DMS 273 (cell line): ENCODE data around the gene AHCYL2.
"Not testable (repeated sequence)": the region's sequence is repeated elsewhere in the genome, so short reads cannot be mapped to it uniquely, and the experiment has no call there.

Source experiments
- DNase-seq: peaks from one replicate; lab custom pipeline; 2025; ENCODE audit not compliant: unreplicated experiment; lab: John Stamatoyannopoulos, UW

The AHCYL2 gene

DNA sequence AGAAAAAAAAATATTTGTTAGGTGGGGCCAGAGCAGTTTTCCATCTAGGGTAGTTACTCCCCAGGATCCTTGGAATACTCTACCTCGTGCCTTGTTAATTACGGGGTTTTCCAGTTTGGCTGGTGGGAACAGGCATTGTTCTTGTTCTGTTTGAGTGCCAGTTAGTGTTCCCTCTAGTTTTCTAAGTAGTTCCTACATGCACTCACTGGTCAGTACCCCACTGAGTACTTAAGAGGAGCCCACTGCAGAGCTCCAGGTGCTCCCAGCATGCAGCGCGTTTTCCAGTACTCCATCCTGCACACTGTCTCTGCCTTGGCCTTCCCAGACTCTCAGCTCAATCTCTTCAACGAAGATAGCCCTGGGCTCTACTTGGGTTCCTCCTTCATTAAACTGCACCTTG is 58.0 kb downstream of the AHCYL2 start:
- DNase-seq: no peak

DNA sequence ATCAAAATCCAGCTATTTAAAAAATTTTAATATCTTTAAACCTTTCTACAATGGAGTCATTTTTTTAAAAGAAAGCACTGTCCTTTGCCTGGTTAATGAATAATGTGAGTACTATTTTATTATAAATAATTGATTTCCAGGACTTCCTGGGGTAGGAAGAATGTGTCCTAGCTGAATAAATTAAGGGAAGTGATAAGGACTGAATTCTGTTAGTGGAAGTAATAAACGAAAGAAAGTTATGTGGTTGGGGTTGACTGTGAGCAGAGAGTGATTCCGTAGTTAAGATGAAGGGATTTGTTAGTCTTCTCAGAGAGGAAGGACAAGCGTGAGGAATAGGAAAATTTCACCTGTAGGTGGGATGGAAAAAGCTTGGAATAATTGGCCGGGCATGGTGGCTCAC is 59.1 kb downstream of the AHCYL2 start:
- DNase-seq: no peak

DNA sequence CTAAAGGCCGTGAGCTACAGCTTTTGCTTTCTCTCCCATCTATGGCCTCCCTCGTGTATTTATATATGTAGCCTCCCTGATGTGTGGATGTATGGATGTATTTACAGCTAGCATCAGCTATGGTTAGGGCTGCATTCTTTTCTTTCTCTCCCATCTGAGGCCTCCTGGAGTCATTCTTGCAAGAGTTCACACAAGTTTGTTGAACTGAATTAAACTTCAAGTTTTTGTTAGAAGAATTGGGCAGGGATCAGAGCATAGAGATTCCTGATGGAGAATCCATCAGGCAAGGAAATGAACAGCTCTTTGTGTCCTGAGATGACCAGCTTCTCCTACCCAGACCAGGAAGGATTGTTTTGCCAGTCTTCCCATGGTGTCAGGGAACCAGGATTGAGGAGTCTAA is 60.3 kb downstream of the AHCYL2 start:
- DNase-seq: no peak

DNA sequence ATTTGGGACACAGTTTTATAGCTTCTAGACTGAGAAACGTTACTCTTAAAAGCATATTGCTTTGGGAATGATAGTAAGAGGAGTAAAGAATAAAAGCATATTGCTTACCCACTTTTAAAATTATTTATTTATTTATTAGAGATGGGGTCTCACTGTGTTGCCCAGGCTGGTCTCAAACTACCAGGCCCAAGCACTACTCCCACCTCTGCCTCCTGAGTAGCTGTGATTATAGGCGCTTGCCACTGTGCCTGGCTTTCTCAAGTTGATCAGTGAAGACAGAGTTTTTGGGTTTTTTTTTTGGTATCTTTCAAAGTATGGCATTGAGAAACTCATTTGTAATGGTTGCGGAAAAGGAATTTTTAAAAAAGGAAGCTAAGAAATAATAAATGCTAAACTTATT is 68.0 kb downstream of the AHCYL2 start:
- DNase-seq: no peak

DNA sequence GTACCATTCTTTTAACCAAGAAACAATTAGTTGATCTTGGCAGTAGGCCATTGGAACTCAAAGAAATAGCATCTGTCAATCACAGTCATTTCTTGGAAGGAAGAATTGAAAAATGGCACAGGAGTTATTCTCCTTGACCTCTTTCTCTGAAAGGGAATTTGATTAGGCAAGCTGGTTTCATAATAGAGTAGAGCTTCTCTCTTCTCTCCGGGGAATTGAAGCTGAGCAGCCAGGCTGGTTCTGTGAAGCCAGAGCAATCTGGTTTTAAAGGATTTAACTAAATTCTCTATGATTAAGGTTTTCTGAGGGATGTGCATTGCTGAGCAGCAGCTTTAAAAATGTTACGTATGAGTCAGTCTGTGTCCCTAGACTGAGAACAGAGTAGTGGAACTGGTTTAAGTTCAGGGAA is 70.2 kb downstream of the AHCYL2 start:
- DNase-seq: peak; percentile 36

DNA sequence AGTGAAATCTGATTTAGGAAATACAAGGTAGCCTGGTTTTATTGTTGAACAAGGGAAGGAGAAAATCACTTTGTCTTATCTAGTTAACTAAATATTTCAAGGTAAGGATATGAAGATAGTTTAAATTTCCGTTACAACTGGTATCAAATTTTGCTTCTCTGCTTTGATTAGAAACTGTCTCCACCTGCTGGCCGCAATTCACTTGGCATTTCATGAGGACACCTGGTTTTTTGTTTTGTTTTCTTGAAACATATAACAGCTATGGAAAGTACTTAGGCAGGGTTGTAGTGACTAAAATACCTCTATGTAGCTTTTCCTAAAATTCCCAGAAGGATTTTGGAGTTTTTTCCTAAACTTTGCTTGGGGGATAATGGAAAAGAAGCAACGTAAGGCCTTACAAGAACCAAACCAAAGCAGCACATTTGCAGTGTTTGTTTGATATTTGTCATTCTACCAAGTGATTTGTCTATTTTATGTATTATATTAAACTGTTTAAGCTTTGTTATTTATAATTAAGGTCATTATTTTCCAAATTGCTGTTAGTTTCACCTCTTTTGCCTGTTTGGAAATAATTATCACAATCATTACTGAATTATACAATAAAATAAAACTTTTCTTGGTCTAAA is 73.6 kb downstream of the AHCYL2 start:
- peak; percentile 78 for DNase-seq

DNA sequence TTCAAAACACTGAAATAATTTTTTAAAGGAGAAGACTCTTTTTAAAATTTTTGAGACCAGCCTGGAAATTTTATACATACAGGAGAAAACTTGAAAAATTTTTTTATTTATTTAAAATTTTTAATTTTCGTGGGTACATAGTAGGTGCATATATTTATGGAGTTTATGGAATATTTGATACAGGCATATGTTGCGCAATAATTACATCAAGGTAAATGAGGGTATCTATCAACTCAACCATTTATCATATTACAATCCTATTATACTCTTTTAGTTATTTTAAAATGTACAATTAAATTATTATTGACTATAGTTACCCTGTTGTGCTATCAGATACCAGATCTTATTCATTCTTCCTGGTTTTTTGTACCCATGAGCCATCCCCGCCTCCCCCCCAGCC is 75.1 kb downstream of the AHCYL2 start:
- no peak for DNase-seq

DNA sequence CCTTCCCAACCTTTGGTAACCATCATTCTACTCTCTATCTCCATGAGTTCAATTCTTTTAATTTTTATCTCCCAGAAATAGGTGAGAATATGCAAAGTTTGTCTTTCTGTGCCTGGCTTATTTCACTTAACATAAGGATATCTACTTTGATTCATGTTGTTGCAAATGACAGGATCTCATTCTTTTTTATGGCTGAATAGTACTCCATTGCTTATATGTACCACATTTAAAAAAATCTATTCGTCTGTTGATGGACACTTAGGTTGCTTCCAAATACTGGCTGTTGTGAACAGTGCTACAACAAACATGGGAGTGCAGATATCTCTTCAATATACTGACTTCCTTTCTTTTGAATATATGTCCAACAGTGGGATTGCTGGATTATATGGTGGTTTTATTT is 75.5 kb downstream of the AHCYL2 start:
- not testable (repeated sequence) for DNase-seq

DNA sequence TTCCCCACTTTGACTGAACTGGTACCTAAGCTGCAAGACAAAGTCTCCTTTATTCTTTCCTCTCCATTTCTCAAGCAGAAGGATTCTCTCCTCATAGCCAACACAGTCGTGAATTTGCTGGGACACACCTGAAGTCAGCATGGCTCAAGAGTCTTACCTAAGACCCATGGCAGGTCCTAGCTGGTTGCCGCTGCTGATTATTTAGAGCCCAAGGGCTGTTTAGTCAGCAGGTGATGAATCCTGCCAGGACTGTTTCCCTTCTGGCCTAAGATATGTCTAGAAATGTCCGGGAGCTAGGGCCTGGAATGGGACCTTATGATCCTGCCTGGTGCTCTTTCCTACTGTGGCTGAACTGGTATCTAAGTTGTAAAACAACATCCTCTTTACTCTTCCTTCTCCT is 82.8 kb downstream of the AHCYL2 start:
- no peak for DNase-seq

DNA sequence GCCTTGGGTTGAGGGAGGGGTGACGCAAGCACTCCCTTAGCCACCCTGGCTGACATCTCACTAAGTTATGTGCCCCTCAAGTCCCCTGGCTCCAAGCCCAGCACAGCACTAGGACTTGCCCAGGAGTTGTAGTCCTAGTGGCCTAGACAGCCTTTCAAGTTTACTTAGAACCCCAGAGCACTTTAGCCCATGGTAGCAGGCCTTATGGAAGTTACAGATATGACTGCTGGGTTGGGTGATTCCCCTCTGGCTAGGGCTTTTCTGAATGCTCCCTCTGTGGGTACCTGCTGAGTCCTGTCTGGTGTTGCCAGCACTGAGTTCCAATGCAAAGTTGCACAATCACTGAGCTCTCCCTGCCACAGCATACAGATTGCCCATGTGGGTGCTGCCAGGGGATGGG is 83.2 kb downstream of the AHCYL2 start:
- DNase-seq: no peak

DNA sequence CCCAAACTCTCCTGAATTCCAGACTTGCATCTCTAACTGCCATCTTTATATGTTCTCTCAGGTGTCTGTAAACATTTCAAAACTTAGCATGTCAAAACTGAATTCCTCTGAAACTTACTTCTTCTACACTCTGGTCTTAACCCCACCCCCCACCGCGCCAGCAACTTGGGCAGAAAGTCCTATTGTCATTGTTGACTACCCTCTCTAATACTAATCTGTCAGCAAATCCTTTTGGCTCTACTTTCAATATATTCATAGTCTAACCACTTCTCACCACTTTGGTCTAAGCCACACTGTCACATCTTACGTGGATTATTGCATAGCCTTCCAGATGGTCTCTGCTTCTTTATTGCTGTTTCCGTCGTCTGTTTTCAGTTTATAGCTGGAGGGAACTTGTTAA is 86.6 kb downstream of the AHCYL2 start:
- no peak for DNase-seq

DNA sequence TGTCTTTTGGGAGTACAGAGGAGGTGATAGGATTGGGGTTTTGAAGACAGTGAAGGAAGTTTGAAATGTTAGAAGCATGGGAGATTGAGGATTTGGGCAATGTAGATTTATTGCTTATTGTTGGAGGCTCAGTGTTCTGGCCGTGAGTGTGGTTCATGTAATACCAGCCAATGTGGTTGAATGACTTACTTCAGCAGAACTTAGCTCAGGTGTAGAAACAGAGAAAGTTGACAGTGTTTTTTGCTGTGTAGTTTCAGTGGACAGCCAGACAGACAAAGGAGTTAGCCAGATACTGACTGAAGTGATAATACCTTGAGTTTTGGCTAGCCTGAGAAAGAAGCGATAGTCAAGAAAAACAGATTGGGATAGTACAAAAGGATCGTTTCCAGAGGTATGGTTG is 88.5 kb downstream of the AHCYL2 start:
- no peak for DNase-seq

DNA sequence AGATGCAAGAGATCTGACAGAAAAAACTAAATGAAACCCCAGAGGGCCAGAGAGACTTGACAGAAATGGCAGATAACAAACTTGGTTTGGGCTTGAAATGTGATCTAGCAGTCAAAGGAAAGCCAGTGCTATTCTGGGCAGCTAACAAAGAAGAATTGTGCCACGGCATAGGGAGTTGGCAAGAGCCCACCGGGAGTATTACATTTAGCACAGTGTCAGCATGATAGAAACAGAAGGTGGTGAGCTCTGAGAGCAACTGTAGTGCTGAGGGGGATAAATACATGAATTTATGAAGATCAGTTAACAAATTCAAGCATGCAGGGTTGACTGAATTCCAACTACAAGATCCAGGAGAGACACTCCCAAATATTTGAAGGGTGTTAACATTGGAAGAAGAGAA is 91.1 kb downstream of the AHCYL2 start:
- DNase-seq: peak; percentile 61

DNA sequence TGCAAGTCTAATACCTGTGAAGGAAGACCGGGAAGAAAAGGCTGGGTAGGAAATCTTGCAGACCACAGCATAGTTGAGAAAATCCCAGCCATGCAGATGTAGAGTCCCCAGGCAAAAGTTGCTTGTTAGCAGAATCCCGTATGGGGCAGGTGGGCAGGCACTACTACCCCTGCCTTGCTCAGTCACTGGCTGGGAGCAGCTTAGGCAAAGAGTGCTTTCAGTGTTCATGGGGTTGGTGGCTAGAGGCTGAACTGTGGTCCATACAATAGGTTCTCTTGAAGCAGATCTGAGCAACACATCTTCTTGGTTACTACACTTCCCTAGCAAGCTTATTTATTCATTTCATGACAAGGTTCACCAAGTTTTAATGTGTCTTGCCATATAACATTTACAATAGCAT is 92.6 kb downstream of the AHCYL2 start:
- DNase-seq: no peak

DNA sequence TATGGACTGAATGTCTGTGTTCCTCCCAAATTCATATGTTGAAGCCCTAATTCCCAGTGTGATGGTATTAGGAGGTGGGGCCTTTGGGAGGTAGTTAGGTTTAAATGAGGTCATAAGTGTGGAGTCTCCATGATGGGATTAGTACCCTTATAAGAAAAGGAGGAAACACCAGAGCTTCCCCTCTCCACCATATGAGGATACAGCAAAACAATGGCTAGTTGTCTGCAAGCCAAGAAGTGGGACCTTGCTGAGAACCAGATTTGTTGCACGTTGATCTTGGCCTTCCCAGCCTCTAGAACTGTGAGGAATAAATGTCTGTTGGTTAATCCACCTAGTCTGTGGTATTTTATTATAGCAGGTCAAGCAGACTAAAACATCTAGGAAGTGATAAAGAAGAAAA is 102.2 kb downstream of the AHCYL2 start:
- DNase-seq: no peak

DNA sequence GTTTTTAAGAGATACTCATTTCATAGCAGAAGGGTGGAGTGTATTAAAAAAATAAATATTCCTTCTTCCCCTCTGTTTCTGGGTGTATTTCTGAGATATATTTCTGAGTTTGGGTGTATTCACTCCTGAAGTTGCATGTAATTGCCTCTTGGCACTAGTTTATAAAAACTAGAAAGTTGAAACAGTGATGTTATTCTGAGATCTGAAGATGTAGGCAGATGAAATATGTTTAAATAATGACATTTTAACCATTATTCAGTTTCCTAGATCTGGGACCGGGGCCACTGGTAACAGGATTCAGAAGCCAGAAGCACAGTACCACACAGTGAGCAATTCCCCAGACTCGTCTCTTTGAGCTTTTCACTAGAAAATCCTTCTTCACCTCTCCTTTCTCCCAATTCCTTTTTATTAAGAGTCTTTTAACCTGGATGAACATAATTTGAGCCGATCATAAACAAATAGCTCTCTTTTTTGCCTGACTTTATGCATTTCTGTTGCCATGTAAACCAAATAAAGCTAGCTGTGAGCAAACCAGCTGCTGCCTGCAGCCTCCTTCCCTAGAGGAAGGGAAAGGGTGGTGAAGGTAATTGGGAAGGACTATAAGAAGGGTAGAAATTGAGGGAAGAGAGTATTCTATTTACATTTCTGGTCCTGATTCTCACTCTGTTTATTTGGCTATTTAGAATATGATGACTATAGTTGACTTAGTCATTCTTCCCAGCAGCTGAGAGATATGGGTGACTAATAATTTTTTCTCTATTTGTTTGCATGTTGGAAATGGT is 107.6 kb downstream of the AHCYL2 start:
- no peak for DNase-seq

DNA sequence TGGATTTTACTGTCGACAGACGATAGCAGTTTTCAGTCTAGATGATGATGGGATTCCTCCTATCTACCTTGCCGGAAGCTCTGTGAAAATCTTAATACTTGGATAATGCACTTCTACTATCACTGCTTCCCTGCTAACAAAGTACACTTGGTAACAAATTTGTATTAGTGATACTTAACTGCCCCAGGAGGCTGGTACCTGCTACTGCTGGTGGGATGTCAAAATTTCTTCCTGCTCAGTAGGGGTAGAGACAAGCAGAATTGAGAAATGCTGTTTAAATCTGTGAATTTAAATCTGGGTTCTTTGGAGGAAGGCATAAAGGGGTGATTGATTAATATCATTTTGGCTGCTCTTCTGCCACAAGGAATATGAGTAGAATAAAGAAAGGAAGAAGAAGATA is 109.6 kb downstream of the AHCYL2 start:
- DNase-seq: peak; percentile 11

DNA sequence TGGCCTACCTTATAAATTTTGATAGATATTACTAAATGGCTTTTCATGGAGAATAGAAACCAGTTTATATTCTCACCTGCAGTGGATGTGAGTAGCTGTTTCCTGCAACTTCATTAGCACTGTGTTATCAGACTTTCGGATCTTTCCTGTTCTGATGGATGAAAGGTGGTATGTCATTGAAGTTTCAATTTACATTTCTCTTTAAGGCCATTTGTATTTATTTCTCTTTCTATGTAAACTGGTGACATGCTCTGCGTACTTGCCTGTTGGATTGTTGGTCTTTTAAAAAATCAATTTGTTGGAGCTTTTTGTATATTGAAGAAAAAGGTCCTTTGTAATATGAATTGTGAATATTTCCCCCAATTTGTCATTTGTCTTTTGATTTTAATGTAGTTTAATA is 113.6 kb downstream of the AHCYL2 start:
- no peak for DNase-seq

DNA sequence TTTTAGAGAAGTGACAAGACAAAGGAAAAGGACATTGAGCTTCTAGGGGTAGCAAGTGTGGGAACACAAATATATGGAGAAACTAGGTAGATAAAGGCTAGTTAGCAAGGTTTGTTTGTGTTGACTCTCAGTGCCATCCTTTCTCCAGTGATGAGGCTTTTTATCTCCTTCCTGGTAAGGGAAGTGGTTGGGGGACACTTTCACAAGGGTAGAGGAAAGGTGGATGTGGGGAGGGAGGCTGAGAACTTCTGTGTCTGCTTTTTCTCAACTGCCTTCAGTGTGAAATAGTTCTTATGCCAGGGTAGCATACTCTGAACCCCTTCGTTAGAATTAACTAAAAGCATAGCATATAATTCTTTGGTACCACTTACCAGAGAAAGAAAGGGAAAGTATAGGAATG is 116.4 kb downstream of the AHCYL2 start:
- no peak for DNase-seq

DNA sequence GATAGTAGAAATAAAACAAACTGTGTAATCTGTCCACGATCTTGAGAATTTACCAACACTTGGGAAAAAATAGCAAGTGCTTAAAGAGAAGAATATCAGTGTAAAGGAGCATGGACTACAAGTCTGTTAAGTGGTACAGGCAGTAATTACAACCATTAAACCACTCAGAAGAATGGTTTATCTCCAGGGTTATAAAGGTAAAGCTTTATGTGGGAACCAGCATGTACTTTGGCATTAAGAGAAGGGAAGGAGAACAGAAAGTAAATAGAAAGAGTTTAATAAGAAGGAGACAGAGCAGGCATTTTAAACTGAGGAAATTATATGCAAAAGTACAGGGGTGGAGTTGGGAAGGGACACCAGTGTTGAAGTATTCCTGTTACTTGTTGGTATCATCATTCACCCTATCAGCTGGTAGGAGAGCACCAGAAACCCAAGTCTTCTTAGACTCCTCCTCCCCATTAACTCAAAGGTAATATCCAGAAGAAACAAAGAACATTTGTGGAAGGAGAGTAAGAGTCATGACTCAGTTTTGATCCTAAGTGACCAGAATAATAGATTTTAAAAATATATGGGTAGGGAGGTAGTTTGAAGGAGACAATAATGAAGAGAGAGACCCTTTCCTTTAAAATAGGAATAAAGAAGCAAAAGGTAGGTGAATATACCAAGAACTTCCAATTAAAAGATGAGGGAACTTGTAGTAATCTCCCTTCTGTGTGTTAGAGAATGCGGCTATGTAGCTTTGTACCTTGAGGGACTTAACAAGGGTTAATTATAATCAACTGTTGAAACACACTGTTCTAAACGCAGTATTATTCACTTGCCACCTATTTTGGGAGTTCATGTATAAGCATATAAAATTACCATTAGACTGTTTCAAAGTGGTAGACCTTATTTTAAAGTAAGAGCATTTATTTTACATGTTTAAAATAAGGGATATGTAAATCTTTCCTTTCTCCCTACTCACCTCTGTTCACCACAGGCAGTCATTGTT is 117.3 kb downstream of the AHCYL2 start:
- no peak for DNase-seq

DNA sequence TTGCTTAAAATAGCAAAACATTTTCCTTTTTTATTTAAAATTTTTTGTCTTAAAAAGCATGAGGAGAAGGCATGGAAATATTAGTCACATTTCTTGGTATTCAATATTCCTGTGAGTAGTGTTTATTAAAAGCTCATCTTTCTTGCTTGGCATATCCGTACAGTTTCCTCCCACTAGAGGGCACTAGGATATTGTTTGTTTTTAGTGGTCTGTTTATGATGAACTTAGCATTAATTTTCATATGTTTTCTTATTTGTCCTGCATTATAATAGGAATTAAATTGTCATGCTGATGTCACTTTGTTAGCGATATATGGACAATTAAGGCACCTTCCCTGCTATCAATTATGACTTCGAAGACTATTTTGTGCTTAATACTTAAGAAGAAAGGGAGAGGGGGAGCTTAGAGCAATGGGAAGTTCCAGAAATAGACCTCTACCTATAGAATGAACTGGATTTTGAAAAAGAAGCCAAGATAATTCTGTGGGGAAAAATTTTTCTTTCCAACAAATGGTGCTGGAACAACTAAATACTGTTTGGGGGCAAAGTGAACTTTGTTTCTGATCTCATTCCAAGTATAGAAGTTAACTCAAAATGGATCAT is 118.4 kb downstream of the AHCYL2 start:
- peak; percentile 71 for DNase-seq
